GM18517 (cell line): Measurements from ENCODE around the gene TOM1L1.

Experiments
- ATAC-seq: cut with Tn5 transposase; IDR thresholded peaks from one replicate; pipeline ENCODE4 v1.9.1; 2021; ENCODE audit warnings: mild to moderate bottlenecking, moderate library complexity; ENCODE audit not compliant: unreplicated experiment

The TOM1L1 gene

DNA sequence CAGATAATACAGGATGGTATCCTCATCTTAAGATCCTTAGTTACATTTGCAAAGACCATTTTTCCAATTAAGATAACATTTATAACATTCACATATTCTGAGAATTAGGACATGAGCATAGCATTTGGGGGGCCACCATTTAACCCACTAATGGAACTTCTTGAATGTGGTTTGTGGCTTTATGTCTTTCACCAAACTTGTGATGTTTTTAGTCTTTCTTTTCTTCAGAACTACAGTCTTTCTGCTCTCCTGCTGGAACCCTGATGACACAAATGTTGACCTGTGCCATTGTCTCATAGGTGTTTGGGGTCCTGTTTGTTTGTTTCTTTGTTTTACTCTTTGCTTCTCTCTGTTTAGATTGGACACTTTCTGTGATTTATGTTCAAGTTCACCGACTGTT lies 44.6 kb downstream of the TOM1L1 start:
- no peak for ATAC-seq

DNA sequence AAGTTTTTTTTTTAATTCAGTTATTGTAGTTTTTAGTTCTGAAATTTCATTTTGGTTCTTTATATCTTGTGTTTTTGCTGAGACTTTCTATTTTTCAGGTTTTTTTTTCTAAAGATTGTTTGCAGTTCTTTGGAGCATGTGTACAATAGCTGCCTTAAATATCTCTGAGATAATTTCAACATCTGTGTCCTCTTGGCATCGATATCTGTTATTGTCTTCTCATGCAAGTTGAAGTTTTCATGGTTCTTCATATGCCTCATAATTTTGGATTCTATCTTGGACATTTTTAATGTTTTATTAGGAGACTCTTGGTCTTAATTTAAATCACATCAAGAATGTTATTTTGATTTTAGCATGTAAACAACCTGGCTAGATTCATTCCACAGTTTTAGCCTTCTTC lies 45.0 kb downstream of the TOM1L1 start:
- ATAC-seq, result no peak

DNA sequence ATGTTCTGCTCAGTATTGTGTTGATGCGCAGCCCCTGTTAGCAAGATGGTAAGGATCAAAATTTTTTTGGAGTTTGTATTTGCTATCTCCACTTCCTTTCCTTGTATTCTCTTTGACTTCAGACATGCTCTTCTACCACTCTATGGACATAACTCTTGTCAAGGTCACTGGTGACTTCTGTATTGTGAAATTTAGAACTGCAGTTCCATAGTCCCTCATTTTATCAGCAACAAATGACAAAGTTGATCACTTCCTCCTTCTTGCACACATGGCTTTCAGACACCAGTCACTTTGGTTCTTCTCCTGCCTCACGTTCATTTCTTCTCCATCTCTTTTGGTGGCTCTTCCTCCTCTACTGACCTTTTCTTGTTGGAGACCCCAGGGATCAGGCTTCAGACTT lies 46.7 kb downstream of the TOM1L1 start:
- ATAC-seq, result no peak

DNA sequence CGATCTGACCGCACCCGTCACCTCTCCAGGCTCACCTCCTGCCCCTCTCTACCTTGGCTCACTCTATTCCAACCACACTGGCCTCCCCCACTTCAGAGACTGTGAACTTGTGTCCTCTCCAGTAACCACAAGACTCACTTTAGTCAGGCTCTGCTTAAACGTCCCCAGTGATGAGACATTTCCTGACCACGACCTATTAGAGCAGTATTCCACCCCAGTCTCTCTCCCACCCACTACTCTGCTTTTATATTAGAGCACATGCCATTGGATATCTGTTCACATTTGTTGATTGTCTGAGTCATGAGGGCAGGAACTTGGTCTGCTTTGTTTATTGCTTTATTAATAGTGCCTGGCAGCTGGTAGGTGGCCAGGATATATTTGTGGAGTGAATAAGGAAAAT lies 47.7 kb downstream of the TOM1L1 start:
- no peak for ATAC-seq

DNA sequence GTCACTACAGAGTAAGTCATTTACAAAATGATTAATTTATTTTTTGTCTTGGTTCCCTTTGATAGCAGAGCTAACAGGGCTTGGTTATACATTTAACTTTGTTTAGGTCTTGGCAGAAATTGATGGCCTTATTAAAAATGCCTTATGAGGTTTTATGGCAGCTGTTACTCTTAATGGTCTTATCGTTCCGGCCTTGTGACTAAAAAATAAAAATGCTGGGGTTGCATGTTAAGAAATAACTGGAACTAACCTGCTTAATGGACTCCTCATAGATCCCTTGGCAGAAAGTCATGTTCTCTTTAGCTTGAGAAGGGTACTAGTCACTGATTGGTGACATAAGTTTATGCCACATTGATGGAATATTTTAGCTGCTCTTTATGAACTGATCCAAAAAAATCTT lies 49.5 kb downstream of the TOM1L1 start:
- no peak for ATAC-seq

DNA sequence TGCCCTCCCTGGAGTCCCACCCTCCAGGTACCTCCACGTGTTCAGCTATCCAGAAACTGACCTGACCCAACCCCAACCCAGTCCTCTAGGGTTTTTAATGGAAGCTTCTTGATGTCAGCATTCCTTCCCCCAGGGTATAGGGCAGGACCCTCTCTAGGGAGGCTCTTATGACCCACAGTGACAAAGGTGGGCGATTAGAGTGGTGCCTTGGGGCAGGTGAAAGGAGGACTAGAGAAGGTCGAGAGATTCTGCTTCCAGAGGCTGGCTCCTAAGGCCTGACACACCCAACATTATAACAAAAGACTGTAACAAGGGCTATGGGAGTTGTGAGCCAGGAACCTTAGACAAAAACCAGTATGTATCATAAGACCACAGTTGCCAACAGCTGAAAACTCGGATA lies 50.6 kb downstream of the TOM1L1 start:
- no peak for ATAC-seq

DNA sequence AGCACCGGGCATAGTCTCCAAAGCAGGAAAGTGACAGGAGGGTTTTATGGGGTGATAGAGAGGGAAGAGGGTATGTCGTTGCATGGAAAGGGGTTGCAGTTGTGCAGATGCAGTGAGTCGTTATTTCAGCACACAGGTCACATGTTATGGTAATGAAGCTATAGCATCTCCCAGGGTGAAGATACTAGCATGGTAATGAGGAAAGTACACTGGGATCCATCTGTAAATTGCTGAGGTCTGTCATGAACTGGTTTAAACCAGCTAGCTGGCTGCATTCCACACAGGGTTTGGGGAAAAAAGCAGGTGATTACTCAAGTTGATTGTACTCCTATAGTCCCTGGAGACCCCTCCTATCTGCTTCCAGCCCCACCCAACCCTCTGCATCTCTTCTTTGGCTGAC lies 56.1 kb downstream of the TOM1L1 start:
- ATAC-seq, result no peak

DNA sequence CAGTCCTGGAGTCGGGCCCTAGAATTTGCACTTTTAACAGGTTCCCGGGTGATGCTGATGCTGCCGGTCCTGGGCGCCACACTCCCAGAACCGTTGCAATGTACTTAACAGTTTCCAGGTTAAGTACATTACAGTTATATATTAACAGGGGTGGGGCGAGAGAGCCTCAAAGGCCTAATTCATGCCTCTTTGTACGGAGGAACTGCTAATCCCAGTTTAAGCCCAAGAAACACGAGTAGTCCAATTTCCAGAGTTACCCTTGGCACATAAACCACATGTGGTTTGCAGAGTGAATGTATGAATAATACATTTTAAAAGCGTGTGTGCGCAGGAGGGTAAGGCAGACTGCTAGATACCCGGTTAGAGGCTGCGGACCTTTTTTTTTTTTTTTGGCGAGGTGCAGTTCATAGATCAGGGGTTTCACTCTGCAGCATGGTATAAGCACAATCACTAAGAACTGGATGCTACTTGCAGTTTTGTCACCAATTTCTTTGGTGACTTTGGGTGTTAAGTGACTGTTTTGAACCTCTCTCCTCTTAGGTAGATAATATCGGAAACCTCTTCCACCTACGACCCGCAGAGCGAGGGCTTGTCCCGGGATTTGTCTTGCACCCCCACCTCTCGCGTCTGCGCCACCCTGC lies 67.1 kb downstream of the TOM1L1 start:
- peak; percentile 39 for ATAC-seq

DNA sequence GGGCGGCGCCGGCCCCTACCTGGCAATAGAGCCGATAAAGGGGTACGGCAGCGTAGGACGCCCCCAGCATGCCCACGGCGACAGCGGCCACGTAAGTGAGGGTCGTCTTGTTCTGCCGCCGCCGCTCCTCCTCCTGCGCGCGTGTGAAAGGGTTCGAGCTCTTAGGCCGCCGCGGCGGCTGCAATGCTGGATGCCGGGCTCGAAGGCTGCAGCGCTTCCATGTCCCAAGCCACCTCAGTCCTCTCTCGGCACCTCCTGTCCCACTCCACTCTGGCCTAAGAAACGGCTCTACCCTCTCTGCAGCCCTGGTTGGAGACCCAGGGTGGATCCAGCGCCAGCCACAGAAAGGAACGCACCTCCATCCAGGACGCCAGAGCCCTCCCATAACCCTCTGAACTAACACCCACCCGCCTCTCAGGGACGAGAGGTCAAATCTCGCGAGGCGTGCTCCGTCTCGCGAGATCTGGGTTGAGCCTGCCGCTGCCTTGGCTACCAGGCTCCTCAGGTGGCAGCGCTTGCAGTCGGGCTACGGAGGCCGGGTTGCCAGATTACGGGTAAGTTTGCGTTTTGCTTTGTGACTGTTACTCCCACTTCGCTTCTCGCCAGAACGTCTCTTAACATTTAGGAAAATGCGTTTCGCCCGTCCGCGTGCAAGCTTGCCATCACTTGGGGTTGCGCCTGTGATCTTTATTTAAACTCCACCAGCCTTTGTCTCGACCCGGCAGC lies 67.8 kb downstream of the TOM1L1 start, which contains the start of the genes COX11 and STXBP4:
Gene COX11 (minus strand): TSS at position 393 of the 726 bp plus-strand sequence. CDS start 8 bp downstream, at position 385.
Gene STXBP4 (plus strand): TSS at position 504 of the 726 bp plus-strand sequence. CDS start 17,455 bp downstream, outside the sequence.
- ATAC-seq, result peak; percentile 87

DNA sequence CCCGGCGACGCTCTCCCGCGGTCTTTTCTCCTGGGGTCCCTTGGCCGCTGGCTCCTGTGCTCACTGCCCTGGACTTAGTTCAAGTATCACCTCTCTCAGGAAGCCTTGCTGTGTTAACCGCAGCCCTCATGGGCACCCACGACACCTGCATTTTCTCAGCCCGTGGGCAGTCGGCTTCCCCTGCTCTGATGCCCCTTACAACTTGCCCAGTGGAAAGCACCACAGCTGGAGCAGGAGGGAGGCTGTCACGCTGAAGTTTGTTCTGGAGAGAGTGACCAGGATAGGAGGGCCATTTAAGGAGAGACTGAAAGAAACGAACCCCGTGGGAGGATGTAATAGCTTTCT lies 68.3 kb downstream of the TOM1L1 start:
- ATAC-seq, result peak; percentile 35

DNA sequence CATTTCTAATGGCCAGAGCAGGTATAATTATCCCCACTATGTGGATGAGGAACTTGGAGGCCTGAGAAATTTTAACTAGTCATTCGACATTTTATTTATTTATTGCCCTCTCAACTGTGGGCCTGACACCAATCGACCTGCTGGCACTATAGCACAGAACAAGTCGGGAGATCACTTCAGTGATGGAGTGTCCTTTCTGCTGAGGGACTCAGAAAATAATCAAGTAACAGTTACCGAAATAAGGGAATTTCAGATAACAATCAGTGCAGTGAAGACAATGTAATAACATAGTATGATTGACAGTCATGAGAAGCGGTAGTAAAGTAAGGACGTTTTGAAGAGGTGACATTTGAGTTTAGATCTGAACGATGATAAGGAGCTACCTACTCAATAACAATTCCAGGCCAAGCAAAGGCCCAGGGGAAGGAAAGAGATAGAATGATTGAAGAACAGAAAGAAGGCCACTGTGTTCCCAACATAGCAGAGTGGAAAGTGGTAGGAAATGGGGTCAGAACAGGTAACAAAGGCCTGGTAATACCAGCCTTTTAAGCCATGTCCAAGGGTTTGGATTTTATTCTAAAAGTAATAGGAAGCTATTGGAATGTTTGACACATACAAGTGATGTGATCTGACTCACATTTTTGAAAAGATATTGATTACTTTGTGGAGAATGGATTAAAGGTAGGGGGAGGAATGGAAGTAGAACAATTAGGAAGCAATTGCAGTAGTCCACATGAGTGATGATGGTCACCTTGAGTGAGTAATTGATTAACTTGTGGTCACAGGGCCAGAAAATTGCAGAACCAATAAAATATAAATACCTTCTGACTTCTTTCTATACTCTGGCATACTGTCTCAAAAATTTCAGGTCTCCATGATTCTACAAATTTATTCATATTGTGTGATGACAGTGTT lies 69.3 kb downstream of the TOM1L1 start:
- no peak for ATAC-seq

DNA sequence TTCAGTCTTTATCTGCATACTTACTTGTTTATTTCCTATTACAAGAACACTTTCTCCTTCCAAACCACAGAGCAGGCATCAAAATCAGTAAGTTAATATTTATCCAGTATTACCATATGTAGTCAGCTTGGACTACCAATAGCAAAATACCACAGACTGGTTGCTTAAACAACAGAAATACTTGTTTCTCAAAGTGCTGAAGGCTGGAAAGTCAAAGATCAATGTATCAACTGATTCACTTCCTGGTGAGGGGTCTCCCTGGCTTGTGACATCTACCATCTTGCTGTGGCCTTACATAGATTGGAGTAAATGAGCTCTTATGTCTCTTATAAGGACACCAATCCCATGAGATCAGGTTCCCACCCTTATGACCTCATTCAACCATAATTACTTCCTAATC lies 70.5 kb downstream of the TOM1L1 start:
- ATAC-seq, result no peak

DNA sequence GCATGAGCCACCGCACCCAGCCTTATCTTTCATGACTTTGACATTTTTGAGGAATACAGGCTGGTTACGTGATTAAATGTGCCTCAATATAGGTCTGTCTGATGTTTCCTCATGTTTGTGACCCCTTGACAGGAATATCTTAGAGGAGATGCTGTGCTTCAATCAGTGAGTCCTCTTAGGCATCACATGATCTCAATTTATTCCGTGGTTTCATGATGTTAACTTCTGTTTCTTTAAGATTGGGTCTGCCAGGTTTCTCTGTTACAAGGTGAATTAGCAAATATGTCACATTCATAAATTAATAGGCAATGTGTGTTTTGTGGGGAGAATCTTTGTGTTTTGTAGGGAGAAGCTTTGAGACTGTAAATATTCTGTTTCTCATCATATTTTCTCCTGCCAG lies 71.2 kb downstream of the TOM1L1 start:
- ATAC-seq, result no peak

DNA sequence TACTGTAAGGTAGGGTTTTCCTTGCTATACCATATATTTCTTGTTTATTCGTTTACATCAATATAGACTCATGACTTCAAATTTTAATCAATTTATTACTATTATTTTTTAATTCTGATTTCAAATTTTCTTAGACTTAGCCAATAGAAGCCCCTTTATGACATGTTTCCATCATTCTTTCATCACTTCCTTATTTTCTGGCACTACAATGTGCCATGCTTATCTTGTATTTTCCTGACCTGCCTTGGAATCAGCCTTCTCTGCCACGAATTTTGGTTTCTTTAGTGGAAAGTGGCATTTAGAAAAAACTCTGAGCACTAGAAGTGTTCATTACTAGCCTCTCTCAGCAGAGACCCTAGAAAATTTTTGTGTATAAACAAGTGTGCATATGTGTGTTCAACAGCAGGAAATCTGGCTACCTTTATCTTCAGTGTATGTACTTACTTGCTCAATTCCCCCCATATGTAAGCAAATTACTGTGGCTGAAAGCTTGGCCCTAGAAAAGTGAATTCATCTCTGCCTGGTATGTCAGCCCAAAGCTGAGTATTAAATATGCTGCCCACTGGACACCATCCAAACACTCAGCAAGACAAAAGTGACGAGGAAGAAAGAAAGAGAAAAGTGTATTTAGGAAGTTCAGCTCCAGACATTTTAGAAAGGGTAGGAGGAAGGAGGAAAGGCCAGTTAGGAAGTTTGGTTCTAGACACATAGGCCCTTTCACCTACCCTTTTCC lies 71.9 kb downstream of the TOM1L1 start:
- no peak for ATAC-seq

DNA sequence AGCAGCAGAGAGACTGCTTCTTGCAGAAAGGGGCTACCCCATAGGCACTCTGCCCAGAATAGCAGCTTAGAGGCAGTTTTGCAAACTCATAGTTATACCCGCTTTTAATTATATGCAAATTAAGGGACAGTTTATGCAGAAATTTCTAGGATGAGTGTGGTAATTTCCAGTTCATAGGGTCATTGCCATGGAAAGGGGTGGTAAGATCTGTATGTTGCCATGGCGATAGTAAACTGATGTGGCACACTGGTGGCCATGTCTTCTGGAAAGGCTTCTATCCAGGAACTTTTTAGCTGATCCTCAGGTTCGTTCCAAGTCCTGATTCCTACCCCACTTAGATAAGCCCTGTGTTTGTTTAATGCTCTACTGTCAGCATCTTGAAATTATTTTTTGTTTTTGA lies 74.1 kb downstream of the TOM1L1 start:
- no peak for ATAC-seq

DNA sequence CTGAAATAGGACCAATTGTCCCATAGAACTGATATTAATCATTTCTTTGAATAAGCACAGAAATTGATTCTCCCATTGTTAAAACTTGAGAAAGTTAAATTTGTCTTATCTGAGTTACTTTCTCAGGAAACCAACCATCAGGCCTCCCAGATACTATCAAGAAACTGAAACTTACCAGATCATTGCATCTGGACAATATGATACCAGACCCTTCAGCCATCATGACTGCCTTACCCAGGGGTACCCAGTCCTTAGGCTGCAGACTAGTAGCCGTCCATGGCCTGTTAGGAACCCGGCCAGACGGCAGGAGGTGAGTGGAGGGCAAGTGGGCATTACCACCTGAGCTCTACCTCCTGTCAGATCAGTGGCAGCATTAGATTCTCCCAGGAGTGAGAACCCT lies 75.7 kb downstream of the TOM1L1 start:
- no peak for ATAC-seq

DNA sequence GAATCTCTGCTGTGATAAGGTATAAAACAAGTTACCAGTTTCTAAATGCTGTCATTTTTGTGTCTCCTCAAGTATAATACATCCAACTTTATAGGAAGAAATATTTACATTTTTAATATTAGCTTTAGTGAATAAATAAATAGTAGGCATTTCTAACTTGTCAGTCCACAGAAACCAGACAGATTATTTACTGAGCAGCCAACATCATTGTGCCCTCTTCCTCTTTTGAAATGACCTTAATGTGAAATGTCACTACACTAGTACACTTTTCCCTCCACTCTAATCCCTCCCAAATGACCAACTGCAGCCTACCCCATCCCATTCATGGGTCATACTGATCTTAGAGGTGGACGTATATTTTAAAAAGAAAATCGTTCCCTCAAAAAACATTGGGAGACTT lies 77.1 kb downstream of the TOM1L1 start:
- no peak for ATAC-seq

DNA sequence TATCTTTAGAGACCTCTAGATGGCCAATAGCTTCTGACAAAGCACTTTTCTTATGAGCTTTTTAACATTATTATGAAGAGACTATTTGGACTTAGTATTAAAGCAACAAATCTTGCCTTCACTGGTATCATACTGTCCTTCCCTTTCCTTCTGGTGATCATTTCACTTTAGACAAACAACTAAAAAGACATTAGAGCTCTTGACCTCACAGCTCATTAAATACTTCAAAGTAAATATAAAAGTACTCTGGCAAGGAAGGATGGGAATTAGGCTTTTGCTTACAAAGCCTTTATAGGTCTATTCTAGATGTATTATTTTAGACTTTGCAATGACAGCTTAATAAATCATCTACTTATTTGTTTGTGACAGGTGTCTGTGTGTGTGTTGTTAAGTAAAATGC lies 79.0 kb downstream of the TOM1L1 start:
- no peak for ATAC-seq

DNA sequence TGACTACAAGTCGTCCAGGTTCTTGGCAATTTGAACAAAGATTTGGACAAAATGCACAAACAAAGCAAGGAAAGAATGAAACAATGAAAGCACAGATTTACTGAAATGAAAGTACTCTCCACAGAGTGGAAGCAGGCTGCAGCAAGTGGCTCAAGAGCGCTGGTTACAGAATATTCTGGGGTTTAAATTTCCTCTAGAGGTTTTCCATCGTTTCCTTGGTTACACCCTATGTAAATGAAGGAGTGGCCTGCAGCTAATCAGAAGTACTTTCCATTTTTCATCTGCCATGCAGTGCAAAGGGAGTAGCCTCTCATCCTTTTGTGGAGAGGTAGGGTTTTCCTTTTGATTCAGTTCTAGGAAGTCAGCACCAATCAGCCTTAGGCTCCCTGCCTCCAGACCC lies 79.7 kb downstream of the TOM1L1 start:
- ATAC-seq, result no peak

DNA sequence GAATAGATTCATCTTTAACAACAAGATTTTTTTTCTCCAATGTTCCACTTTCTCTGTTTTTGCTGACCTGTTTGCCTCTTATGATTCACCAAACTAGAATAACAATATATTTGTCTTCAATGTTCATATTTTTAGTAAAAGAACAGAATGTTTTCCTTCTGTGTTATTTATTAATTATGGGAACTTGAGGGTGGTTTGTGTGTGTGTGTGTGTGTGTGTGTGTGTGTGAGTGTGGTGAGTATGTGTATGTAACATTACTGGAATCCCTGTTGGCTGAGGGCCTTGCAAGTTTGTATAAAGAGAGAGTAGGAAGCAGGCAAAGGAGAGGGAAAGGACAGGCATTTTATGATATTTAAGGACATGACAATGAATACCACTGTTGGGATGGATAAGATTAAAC lies 81.7 kb downstream of the TOM1L1 start:
- ATAC-seq, result no peak

DNA sequence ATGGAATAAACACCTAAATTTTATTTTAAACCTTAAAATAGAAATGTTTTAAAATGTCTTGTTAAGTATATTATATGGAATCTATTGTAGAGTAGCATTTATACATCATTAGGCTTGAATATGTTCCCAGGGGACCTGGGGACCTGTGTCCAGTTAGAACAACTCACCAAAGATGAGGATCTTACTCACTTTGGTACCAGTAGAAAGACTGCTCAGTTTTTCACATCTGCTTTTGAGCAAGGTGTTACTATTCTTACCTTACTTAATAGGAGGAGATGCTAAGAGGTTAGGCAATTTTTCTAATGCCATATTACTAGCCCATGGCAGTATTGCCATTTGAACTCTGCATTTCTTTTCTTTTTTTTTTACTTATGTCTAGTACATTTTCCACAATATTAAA lies 82.6 kb downstream of the TOM1L1 start:
- ATAC-seq, result peak; percentile 76
